Endodermal cell (in vitro differentiated cells): ENCODE data around the gene ABCC10. TPM values are rescaled to one million over a fixed set of nuclear protein-coding genes. Genes with fewer than 3 reads are reported as not detected.

Experiments used
- DNase-seq: peaks from one replicate; pipeline ENCODE4 v3.0.0-alpha.2; 2017
- H3K27ac ChIP-seq: 2 replicates; pipeline ENCODE4 v1.5.1; 2013; ENCODE audit warnings: mild to moderate bottlenecking, low read depth, low read length, moderate library complexity
- H3K27me3 ChIP-seq: 2 replicates; pipeline ENCODE4 v1.6.1; 2013; ENCODE audit warnings: mild to moderate bottlenecking, low read length, moderate library complexity; ENCODE audit not compliant: insufficient read depth, control insufficient read depth, poor library complexity, severe bottlenecking
- H3K36me3 ChIP-seq: 2 replicates; pipeline ENCODE4 v1.7.0; 2013; ENCODE audit warnings: mild to moderate bottlenecking, low read length, moderate library complexity; ENCODE audit not compliant: control insufficient read depth, insufficient read depth
- H3K4me1 ChIP-seq: one replicate; pipeline ENCODE4 v1.7.0; 2013; ENCODE audit warnings: low read length; ENCODE audit not compliant: control insufficient read depth, insufficient read depth
- H3K4me3 ChIP-seq: 2 replicates; pipeline ENCODE4 v1.5.1; 2013; ENCODE audit warnings: mild to moderate bottlenecking, low read length, moderate library complexity
- H3K9ac ChIP-seq: 2 replicates; pipeline ENCODE4 v1.6.1; 2013; ENCODE audit warnings: mild to moderate bottlenecking, low read length, moderate library complexity; ENCODE audit not compliant: poor library complexity, severe bottlenecking; ENCODE audit errors: extremely low read depth
- H3K9me3 ChIP-seq: 2 replicates; pipeline ENCODE4 v1.6.1; 2013; ENCODE audit warnings: mild to moderate bottlenecking, low read length, moderate library complexity; ENCODE audit not compliant: control insufficient read depth
- H3K27ac Mint-ChIP-seq: 2 replicates; pipeline ENCODE4 v1.8.0; 2020; ENCODE audit warnings: mixed read lengths
- H3K27me3 Mint-ChIP-seq: 2 replicates; pipeline ENCODE4 v1.8.0; 2021; ENCODE audit warnings: mild to moderate bottlenecking, mixed read lengths; ENCODE audit not compliant: insufficient read depth
- H3K36me3 Mint-ChIP-seq: 2 replicates; pipeline ENCODE4 v1.8.0; 2020; ENCODE audit warnings: low read depth, mixed read lengths
- H3K4me1 Mint-ChIP-seq: 2 replicates; pipeline ENCODE4 v1.8.0; 2020; ENCODE audit warnings: mixed read lengths
- H3K4me3 Mint-ChIP-seq: 2 replicates; pipeline ENCODE4 v1.8.0; 2020; ENCODE audit warnings: mild to moderate bottlenecking, moderate library complexity, mixed read lengths
- H3K9me3 Mint-ChIP-seq: 2 replicates; pipeline ENCODE4 v1.8.0; 2020; ENCODE audit warnings: mild to moderate bottlenecking, mixed read lengths
- WGBS, 2 experiments: methylation state at CpG; one replicate each; pipeline versions ENCODE4 v1.1.5 to v1.1.7; 2013; ENCODE audit warnings: missing lambda C conversion rate in 2 of 2, mixed read lengths in 1 of 2; ENCODE audit not compliant: insufficient coverage in 1 of 2, insufficient read length in 1 of 2; 5-methylcytosine and 5-hydroxymethylcytosine counted together
- total RNA-seq, 2 donors: library from RNA; stranded (reverse); fragmentation: NEBNext Ultra II Directional in 1 of 2; extraction: Animal tissue kit (Norgen Biotek cat#: 25700) in 1 of 2; gene quantifications; 2 replicates in 1 of 2; 3 replicates in 1 of 2; pipeline ENCODE4 v1.2.1, GENCODE V29; 2021
- TF ChIP-seq, protein P1 (sequence below): fragments of 200-600 bp; sonication (generic); conservative IDR thresholded peaks from 2 replicates; pipeline ENCODE4 v1.5.0; 2021; ENCODE audit warnings: antibody characterized with exemption, mild to moderate bottlenecking

ABCC10 gene
- total RNA-seq, 2 donors from 2014 or later = 34.1 to 44.8 TPM

DNA sequence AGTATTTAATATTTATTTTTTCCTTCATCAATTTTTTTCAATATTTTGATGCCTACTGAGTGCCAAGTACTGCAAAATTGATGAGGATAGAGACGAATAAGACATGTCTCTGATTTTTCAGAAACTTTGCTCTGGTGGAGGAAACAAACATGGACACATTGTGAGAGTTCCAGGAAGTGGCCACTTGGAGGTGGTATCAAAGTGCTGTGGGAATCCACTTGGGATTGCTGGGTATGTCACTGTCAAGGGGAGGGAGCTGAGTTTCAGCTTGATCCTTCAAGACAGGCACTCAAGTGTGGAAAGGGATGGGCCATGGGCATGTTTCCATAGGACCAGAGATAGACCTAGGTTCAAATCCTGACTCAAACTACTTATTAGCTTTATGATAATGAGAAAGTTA, 24.5 kb upstream of the ABCC10 start:
- TF ChIP-seq, protein P1, sequence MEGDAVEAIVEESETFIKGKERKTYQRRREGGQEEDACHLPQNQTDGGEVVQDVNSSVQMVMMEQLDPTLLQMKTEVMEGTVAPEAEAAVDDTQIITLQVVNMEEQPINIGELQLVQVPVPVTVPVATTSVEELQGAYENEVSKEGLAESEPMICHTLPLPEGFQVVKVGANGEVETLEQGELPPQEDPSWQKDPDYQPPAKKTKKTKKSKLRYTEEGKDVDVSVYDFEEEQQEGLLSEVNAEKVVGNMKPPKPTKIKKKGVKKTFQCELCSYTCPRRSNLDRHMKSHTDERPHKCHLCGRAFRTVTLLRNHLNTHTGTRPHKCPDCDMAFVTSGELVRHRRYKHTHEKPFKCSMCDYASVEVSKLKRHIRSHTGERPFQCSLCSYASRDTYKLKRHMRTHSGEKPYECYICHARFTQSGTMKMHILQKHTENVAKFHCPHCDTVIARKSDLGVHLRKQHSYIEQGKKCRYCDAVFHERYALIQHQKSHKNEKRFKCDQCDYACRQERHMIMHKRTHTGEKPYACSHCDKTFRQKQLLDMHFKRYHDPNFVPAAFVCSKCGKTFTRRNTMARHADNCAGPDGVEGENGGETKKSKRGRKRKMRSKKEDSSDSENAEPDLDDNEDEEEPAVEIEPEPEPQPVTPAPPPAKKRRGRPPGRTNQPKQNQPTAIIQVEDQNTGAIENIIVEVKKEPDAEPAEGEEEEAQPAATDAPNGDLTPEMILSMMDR = peak; percentile 28
- 85 to 100% methylated on average over 1 of the region's 1 CpG for WGBS, 2 experiments
- H3K36me3 ChIP-seq = no peaks in the 10 kb centered on the region

DNA sequence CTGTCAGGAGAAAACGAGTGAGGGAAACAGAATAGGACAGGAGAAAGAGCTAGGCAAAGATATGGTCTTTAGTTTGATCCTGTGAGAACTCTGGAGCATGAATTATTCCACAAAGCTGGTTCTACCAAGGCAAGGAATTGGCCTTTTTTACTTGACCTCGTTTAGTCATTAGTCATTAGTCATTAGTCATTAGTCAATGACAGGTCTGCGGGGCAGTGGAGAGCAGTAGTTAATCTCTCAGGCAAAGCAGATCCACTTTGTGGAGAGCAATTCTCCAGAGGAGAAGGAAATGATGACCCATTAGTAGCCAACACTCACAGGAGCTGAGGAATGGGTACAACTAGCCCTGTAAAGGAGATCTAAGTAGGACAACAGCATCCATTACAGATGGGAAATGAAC, 22.0 kb upstream of the ABCC10 start:
- Mint-ChIP-seq H3K4me3 (no peak overlapping the region), H3K9me3 (no peaks in the 10 kb centered on the region), H3K4me1 (no peaks in the 10 kb centered on the region), H3K36me3 (no peaks in the 10 kb centered on the region), H3K27me3 (peaks cover 16% of the 10 kb centered on the region), H3K27ac (no peak overlapping the region)
- H3K4me3 ChIP-seq = no peak overlapping the region
- WGBS, 2 experiments = 80% methylated on average over 3 of the region's 3 CpGs
- H3K9me3 ChIP-seq = no peaks in the 10 kb centered on the region
- no peaks in the 10 kb centered on the region for H3K4me1 ChIP-seq
- no peak overlapping the region for H3K9ac ChIP-seq
- no peak overlapping the region for H3K27ac ChIP-seq
- TF ChIP-seq, protein P1 = no peak
- peaks cover 14% of the 10 kb centered on the region for H3K27me3 ChIP-seq
- no peaks in the 10 kb centered on the region for H3K36me3 ChIP-seq
- DNase-seq = no peak

More for the DNA sequence above, 24.5 kb upstream of the ABCC10 start:
- no peaks in the 10 kb centered on the region for H3K4me1 Mint-ChIP-seq
- H3K27ac Mint-ChIP-seq = no peak overlapping the region
- no peak for DNase-seq
- no peak overlapping the region for H3K4me3 Mint-ChIP-seq
- Histone ChIP-seq H3K27ac (no peak overlapping the region), H3K9ac (no peak overlapping the region), H3K4me3 (no peak overlapping the region), H3K9me3 (no peaks in the 10 kb centered on the region), H3K4me1 (no peaks in the 10 kb centered on the region), H3K27me3 (peaks cover 14% of the 10 kb centered on the region)
- no peaks in the 10 kb centered on the region for H3K9me3 Mint-ChIP-seq
- H3K36me3 Mint-ChIP-seq = no peaks in the 10 kb centered on the region
- H3K27me3 Mint-ChIP-seq = peaks cover 6% of the 10 kb centered on the region

DNA sequence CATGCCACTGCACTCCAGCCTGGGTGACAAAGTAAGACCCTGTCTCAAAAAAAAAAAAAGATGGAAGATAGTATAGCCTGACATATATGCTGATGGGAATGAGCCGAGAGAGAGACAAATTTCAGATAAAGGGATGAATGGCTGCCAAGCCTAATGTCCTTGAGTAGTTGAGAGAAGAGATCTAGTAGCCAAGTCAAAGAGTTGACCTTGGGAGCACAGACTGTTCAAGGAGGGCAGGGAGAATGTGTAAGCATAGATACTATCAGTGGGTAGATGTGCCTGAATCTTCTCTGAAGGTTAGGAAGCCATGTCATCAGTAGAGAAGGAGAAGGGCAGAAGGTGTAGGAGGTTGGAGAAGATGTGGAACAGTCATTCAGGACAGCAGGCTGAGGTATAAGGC, 20.0 kb upstream of the ABCC10 start:
- TF ChIP-seq, protein P1 = no peak
- Mint-ChIP-seq H3K36me3 (no peaks in the 10 kb centered on the region), H3K4me3 (no peak overlapping the region), H3K27ac (no peak overlapping the region), H3K4me1 (no peaks in the 10 kb centered on the region), H3K27me3 (peaks cover 18% of the 10 kb centered on the region), H3K9me3 (no peaks in the 10 kb centered on the region)
- DNase-seq = no peak
- peaks cover 14% of the 10 kb centered on the region for H3K27me3 ChIP-seq
- H3K4me1 ChIP-seq = no peaks in the 10 kb centered on the region
- no peak overlapping the region for H3K4me3 ChIP-seq
- no peak overlapping the region for H3K27ac ChIP-seq
- no peaks in the 10 kb centered on the region for H3K9me3 ChIP-seq
- H3K36me3 ChIP-seq = no peaks in the 10 kb centered on the region
- WGBS, 2 experiments = 92 to 100% methylated on average over 1 of the region's 1 CpG
- no peak overlapping the region for H3K9ac ChIP-seq
